NCI-H2196 treated with DMSO at 0.1 percent for 48 hours (cell line): ENCODE measurements around the gene NKD2.
A peak's percentile ranks its signal among the peaks of the same experiment; 100 is the strongest.
"Not testable (repeated sequence)": the region's sequence is repeated elsewhere in the genome, so short reads cannot be mapped to it uniquely, and the experiment has no call there.

Experiments used
- DNase-seq: peaks from one replicate; lab custom pipeline; 2025; ENCODE audit not compliant: unreplicated experiment; lab: John Stamatoyannopoulos, UW

NKD2 gene

DNA sequence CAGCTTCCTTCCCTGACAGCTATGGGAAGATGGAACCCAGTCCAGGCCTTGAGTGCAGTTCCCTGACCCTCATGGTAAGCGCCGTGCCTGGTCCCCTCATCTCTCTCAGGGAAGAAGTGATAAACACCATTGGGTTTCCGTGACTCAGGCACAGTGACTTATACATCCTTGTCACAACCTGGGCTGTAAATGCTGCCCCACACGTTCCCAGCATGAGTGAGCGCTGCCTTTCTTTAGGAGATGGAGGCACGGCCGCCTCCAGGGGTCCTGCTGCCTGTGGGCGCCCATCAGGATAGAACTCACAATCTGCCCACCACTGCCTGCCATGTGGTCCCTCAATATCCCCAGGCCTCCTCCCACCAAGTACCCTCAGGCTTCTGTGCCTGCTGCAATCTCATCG is 8.3 kb upstream of the NKD2 start:
- no peak for DNase-seq

- not testable (repeated sequence) for DNase-seq
Observed at GRCh38 chr5:1000831-1001230, 7.8 kb upstream of the NKD2 start.

GRCh38 chr5:1001406-1002270 is 7.0 kb upstream of the NKD2 start:
- DNase-seq, result no peak

DNA sequence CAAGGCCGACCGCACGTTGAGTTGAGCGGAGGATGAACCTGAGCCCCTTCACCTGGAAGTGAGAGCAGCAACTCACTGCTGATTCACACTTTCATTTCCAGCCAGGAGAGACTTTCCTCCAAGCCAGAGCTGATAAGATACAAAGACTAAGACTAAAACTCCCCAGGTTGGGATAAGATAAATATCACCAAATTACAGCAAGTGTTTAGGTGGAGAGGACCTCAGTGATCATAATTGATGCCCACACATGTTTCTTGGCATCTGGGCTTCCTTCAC is 6.4 kb upstream of the NKD2 start:
- DNase-seq, result no peak

GRCh38 chr5:1002836-1003235 is 5.8 kb upstream of the NKD2 start:
- no peak for DNase-seq

- peak; percentile 75 for DNase-seq
Observed at GRCh38 chr5:1003296-1003937, 5.2 kb upstream of the NKD2 start.

GRCh38 chr5:1004461-1005248 is 3.9 kb upstream of the NKD2 start:
- DNase-seq, result no peak

DNA sequence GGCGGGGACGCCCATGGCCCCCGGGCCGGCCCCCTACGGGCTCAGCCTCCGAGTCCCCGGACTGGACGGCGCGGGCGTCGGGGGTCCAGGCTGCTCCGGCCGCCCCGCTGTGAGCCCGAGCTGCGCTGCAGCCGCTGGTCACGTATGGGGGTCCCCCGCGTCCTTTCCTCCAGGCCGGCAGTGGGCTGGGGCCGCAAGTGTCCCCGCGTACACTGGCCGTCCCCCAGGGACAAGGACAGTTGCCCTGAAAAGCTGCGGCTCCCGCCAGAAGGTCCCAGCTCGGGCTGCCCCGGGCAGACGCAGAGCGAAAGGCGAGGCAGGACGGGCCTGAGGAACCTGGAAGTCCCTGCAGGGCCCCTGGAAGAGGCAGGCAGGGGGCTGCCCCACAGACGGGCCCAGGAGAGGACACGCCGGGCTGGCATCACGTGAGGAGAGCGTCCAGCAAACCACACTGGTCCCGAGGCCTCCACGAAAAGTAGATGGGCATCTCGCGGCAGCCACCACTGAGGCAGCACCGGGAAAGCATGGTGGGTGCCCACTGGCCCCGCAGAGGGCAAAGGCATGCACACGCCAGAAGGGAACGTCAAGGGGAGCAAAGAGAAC is 3.3 kb upstream of the NKD2 start:
- DNase-seq, result no peak

- DNase-seq, result no peak
Observed at GRCh38 chr5:1005904-1006655, 2.5 kb upstream of the NKD2 start.

- DNase-seq, result no peak
Observed at GRCh38 chr5:1006656-1007071, 1.9 kb upstream of the NKD2 start.

- no peak for DNase-seq
Observed at GRCh38 chr5:1007221-1007680, 1.4 kb upstream of the NKD2 start.

- no peak for DNase-seq
Observed at GRCh38 chr5:1007681-1008450, 736 bp upstream of the NKD2 start.

GRCh38 chr5:1009359-1010180 is 968 bp downstream of the NKD2 start:
- no peak for DNase-seq

- no peak for DNase-seq
Observed at GRCh38 chr5:1010181-1010510, 1.5 kb downstream of the NKD2 start.

DNA sequence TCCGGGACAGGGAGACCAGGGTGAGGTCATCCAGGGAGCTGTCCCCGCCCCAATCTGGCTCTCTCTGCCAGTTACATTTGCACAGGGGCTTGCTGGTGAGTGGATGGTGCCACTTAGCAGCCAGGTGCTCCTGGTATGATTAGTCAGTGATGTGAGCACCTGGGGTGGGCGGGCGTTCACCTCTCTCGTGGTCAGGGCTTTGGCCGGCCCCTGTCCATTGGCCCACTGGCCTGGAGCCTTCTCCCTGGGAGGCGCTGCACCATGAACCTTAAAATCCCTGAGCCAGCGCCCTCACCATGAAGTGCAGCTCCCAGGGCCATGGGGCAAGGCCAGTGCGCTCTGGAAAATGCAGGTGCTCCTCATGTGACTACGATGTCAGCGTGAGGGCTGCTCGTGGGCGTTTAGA is 2.0 kb downstream of the NKD2 start:
- DNase-seq, result no peak

DNA sequence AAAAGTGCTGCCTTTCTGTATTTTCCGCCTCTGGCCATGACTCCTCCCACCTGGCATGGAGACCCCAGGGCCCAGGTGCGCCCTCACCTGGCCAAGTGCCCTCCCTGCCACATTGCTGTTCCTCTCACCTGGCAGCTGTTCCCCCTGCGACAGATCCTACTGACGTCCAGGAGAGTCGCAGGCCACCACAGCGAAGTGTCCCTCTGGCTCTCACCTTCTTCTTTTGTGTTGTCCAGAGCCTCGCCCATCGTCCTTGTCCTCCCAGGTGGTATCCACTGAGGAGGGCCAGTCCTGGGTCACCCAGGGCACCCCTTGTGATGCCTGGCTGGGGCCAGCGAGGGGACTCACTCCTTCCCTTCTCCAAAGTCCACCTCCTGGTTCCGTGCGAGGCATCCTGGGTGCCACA is 2.6 kb downstream of the NKD2 start:
- DNase-seq, result peak; percentile 31

DNA sequence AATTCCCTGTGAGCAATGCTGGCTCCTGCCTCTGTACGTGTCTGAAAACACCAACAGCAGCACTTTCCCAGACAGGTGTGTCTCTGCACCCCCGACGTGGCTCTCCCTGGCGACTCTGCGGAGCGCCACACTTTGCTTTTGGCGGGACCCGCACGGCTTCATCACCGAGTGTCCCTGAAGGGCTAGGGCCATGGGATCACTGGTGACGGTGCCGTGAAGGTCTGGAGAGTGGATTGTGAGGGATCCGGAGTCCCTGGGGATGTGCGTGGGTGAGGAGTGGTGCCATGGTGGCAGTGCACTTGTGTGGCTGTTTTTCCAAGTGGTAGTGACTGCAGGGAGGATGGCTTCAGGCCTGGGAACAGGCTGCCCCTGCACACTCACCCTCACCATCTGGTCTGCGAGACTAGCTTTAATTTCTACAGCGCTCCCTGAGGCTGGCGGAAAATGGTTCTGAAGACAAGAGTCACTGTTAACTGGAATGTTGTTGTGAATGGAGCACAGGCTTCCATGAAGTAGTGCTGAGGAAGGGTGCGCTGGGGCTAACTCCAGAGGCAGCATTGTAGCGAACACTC is 3.2 kb downstream of the NKD2 start:
- DNase-seq, result no peak

DNA sequence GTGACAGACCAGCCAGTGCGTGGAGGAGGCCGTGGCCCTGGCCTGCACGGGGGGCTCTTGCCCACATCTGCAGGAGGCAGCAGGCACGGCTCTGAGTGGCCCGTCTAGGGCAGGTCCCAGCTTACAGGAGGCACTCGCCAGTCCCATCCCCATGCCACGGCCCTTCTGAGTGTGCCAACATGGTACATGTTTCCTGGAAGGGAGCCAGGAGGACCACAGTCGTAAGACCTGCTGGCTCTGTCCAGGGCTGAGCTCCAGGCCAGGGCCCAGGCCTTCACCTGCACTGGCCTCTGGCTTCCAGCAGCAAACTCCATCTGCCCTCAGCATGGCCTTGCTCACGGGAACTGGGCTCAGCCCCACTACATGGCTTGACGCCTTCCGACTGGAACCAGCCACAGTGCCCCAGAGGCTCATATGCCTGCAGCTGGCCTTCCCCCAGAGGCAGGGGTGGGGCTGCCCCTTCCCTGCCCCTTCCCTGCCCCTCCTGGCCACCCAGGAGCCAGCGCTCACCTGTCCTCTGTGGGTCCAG is 3.8 kb downstream of the NKD2 start:
- no peak for DNase-seq

DNA sequence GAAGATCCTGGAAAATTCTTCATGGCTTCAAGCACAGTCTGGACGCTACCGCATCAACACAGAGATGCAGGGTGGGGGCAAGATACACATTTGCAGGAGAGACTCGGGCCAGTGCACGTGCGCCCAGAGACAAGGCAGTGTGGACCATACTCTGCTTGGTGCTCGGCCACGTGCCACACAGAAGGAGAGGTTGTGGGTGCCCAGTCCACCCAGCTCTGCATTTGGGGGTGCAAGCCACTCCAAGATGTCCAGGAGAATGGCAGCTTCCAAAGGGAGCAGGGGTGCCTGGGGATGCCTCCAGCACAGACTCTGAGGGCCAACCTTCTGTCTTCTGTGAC is 4.3 kb downstream of the NKD2 start:
- DNase-seq, result no peak
